SU-DHL-6 (cell line): ENCODE results near the gene AGPAT2.

Experiments
- H2AFZ ChIP-seq: fragments of 200-600 bp; sonication (generic); 2 replicates; pipeline ENCODE4 v1.6.1; 2014; ENCODE audit warnings: low read depth, mild to moderate bottlenecking, moderate library complexity, mixed read lengths, antibody characterized with exemption, low read length; ENCODE audit not compliant: severe bottlenecking
- H3F3A ChIP-seq: fragments of 200-600 bp; shearing (Covaris generic); 2 replicates; pipeline ENCODE4 v1.6.0; 2016; ENCODE audit warnings: antibody characterized with exemption, mild to moderate bottlenecking; ENCODE audit not compliant: insufficient read depth
- H3K27ac ChIP-seq: fragments of 200-600 bp; sonication (generic); 2 replicates; pipeline ENCODE4 v1.5.1; 2016; ENCODE audit warnings: low read depth, mild to moderate bottlenecking, low read length, moderate library complexity, mixed read lengths
- H3K27me3 ChIP-seq: fragments of 200-600 bp; sonication (generic), shearing (Covaris generic); 2 replicates; pipeline ENCODE4 v1.6.0; 2014; ENCODE audit warnings: mild to moderate bottlenecking, low read length
- H3K36me3 ChIP-seq: fragments of 200-600 bp; sonication (generic); 2 replicates; pipeline ENCODE4 v1.6.1; 2014; ENCODE audit warnings: mild to moderate bottlenecking, low read length, mixed read lengths
- H3K4me2 ChIP-seq: fragments of 300-600, 200-600 bp; shearing (Covaris generic), sonication (generic); 2 replicates; pipeline ENCODE4 v1.6.0; 2014; ENCODE audit warnings: low read length, low read depth, mild to moderate bottlenecking; ENCODE audit not compliant: poor library complexity, severe bottlenecking
- H3K4me3 ChIP-seq: fragments of 200-600 bp; sonication (generic); 2 replicates; pipeline ENCODE4 v1.5.1; 2014; ENCODE audit warnings: antibody characterized with exemption, low read length, mild to moderate bottlenecking, mixed read lengths; ENCODE audit not compliant: insufficient read depth, poor library complexity, severe bottlenecking
- H3K79me2 ChIP-seq: fragments of 200-600 bp; sonication (generic); 2 replicates; pipeline ENCODE4 v1.6.1; 2014; ENCODE audit warnings: mild to moderate bottlenecking, low read length, moderate library complexity; ENCODE audit not compliant: insufficient read depth
- H3K9ac ChIP-seq: fragments of 200-600 bp; sonication (generic); 2 replicates; pipeline ENCODE4 v1.7.0; 2014; ENCODE audit warnings: mild to moderate bottlenecking, low read length
- H3K9me2 ChIP-seq: fragments of 200-600 bp; sonication (generic); replicated peaks from 2 replicates; pipeline ENCODE4 v1.6.1; 2014; ENCODE audit warnings: low read length; ENCODE audit not compliant: insufficient read depth
- H3K9me3 ChIP-seq: fragments of 200-600 bp; sonication (generic); 2 replicates; pipeline ENCODE4 v1.6.1; 2014; ENCODE audit warnings: low read length, mixed read lengths; ENCODE audit not compliant: insufficient read depth
- H4K20me1 ChIP-seq: fragments of 200-600 bp; sonication (generic); 2 replicates; pipeline ENCODE4 v1.6.1; 2014; ENCODE audit warnings: low read depth, mild to moderate bottlenecking, antibody characterized with exemption, low read length, moderate library complexity, mixed read lengths
- CTCF ChIP-seq: fragments of 200-600 bp; sonication (generic); IDR thresholded peaks from one replicate; pipeline ENCODE4 v1.5.1; 2017; ENCODE audit warnings: antibody characterized with exemption, mild to moderate bottlenecking, low read length, moderate library complexity; ENCODE audit not compliant: insufficient read depth, poor library complexity, severe bottlenecking
- EZH2phosphoT487 ChIP-seq: fragments of 200-600 bp; sonication (generic), shearing (Covaris generic); conservative IDR thresholded peaks from 2 replicates; pipeline ENCODE4 v1.6.1; 2018; ENCODE audit warnings: mild to moderate bottlenecking, antibody characterized with exemption, low read length, moderate library complexity, mixed read lengths

Gene AGPAT2

GRCh38 chr9:136698635-136699246 lies 11.5 kb upstream of the AGPAT2 start:
- no peaks in the 10 kb centered on the region for H3K36me3 ChIP-seq
- H3F3A ChIP-seq, result no peaks in the 10 kb centered on the region
- no peaks in the 10 kb centered on the region for H3K9me3 ChIP-seq
- TF ChIP-seq EZH2phosphoT487, result no peak
- no peak for TF ChIP-seq CTCF
- no peak overlapping the region for H3K4me2 ChIP-seq
- no peak overlapping the region for H2AFZ ChIP-seq
- no peak overlapping the region for H3K9ac ChIP-seq
- H3K9me2 ChIP-seq, result no peaks in the 10 kb centered on the region
- H3K27ac ChIP-seq, result no peak overlapping the region
- H3K4me3 ChIP-seq, result no peak overlapping the region
- no peaks in the 10 kb centered on the region for H4K20me1 ChIP-seq
- no peaks in the 10 kb centered on the region for H3K79me2 ChIP-seq
- no peaks in the 10 kb centered on the region for H3K27me3 ChIP-seq

DNA sequence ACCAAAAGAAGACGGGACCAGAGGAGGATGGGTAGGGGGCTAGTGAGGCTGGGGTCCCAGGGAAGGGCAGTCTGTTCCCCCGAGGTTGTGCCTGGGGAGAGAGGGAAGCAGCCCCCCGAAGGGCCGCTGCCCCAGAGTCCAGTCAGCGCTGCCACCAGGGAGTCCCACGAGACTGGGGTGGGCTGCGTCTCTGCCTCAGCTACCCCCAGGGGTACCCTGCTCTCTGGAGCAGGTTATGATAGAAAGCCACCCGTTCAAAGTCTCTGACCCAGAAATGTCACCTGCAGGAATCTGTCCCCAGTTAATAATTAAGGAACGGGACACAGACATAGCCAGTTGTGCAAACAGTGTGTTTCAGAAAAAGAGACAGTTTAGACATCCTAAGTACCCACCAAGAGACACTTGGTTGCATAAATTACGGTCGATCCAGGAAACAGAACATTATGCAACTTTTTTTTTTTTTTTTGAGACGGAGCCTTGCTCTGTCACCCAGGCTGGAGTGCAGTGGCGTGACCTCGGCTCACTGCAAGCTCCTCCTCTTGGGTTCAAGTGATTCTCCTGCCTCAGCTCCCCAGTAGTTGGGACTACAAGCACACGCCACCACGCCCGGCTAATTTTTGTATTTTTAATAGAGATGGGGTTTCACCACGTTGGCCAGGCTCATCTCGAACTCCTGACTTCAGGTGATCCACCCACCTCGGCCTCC lies 10.7 kb upstream of the AGPAT2 start:
- no peak overlapping the region for H3K4me3 ChIP-seq
- no peaks in the 10 kb centered on the region for H3K79me2 ChIP-seq
- H3K27me3 ChIP-seq, result no peaks in the 10 kb centered on the region
- no peaks in the 10 kb centered on the region for H3K9me3 ChIP-seq
- no peaks in the 10 kb centered on the region for H3F3A ChIP-seq
- no peak overlapping the region for H3K27ac ChIP-seq
- no peaks in the 10 kb centered on the region for H4K20me1 ChIP-seq
- no peaks in the 10 kb centered on the region for H3K36me3 ChIP-seq
- no peak overlapping the region for H3K9ac ChIP-seq
- TF ChIP-seq EZH2phosphoT487 (no peak), CTCF (no peak)
- no peak overlapping the region for H2AFZ ChIP-seq
- H3K9me2 ChIP-seq, result no peaks in the 10 kb centered on the region
- no peak overlapping the region for H3K4me2 ChIP-seq

DNA sequence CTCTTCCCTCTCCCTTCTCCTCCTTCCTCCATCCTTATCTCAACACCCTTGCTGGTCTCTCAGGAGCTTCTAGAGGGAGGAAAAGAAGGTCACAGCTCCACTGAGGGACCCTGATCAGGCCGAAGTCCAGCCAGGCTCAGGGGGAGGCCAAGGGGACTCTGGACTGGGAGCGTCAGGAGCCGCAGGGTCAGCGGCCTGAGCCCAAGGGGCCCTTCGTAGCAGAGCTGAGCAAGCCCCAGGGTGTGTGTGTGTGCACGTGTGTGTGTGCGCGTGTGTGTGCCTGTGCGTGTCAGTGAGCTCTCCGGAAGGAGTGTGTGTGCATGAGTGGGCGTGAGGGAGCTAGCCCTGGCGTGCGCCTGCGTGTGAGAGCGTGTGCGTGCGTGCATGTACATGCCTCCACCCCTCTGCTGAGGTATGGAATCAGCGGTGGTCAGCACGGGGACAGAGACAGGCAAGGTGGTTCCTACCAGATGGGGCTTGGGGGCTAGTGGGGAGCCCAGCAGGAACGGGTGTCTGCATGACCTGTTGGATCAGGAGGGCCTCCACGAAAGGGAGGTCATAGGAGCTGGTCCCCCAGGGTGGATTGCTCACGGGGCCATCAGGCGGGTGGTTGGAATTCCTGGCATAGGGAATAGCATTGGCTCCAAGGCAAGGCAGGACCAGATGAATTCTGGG lies 10.0 kb upstream of the AGPAT2 start:
- H4K20me1 ChIP-seq, result no peaks in the 10 kb centered on the region
- no peaks in the 10 kb centered on the region for H3K79me2 ChIP-seq
- H3K4me3 ChIP-seq, result no peak overlapping the region
- TF ChIP-seq CTCF, result no peak
- no peak for TF ChIP-seq EZH2phosphoT487
- H2AFZ ChIP-seq, result no peak overlapping the region
- no peak overlapping the region for H3K27ac ChIP-seq
- no peak overlapping the region for H3K9ac ChIP-seq
- no peaks in the 10 kb centered on the region for H3K27me3 ChIP-seq
- no peak overlapping the region for H3K4me2 ChIP-seq
- no peaks in the 10 kb centered on the region for H3F3A ChIP-seq
- H3K9me2 ChIP-seq, result no peaks in the 10 kb centered on the region
- H3K36me3 ChIP-seq, result no peaks in the 10 kb centered on the region
- H3K9me3 ChIP-seq, result no peaks in the 10 kb centered on the region
